Liver (tissue), 9 donors: ENCODE measurements around the gene ATP11B. TPM values are rescaled to one million over a fixed set of nuclear protein-coding genes. Genes with fewer than 3 reads are reported as not detected.

Experiments
- DNase-seq: peaks from one replicate; pipeline ENCODE4 v3.0.0-alpha.2; 2017; ENCODE audit warnings: low spot score
- H3K27ac ChIP-seq, 2 donors: one replicate each; pipeline ENCODE4 v1.7.0; 2013; ENCODE audit warnings: inconsistent platforms in 2 of 2, low read length in 2 of 2, control low read depth in 1 of 2, low read depth in 1 of 2, mild to moderate bottlenecking in 1 of 2
- H3K27me3 ChIP-seq, 4 donors: one replicate each; pipeline versions ENCODE4 v1.6.1 to v1.7.0; 2013; ENCODE audit warnings: low read length in 3 of 4, inconsistent platforms in 1 of 4, mild to moderate bottlenecking in 1 of 4, moderate library complexity in 1 of 4; ENCODE audit not compliant: control insufficient read depth in 4 of 4, insufficient read depth in 4 of 4
- H3K36me3 ChIP-seq, 4 donors: one replicate each; pipeline versions ENCODE4 v1.6.1 to v1.7.0; 2013; ENCODE audit warnings: low read length in 3 of 4, mild to moderate bottlenecking in 3 of 4, low read depth in 1 of 4, moderate library complexity in 1 of 4; ENCODE audit not compliant: control insufficient read depth in 4 of 4, insufficient read depth in 3 of 4
- H3K4me1 ChIP-seq, 4 donors: one replicate each; pipeline versions ENCODE4 v1.6.1 to v1.7.0; 2013; ENCODE audit warnings: low read length in 3 of 4, mild to moderate bottlenecking in 3 of 4, moderate library complexity in 1 of 4; ENCODE audit not compliant: control insufficient read depth in 4 of 4, insufficient read depth in 4 of 4
- H3K4me3 ChIP-seq, 3 donors: one replicate each; pipeline versions ENCODE4 v1.6.1 to v1.7.0; 2013; ENCODE audit warnings: low read length in 3 of 3, control low read depth in 1 of 3, low read depth in 1 of 3, mild to moderate bottlenecking in 1 of 3
- H3K9ac ChIP-seq, 2 donors: one replicate each; pipeline ENCODE4 v1.7.0; 2013; ENCODE audit warnings: low read length in 2 of 2, mild to moderate bottlenecking in 2 of 2, moderate library complexity in 2 of 2, control low read depth in 1 of 2, low read depth in 1 of 2
- H3K9me3 ChIP-seq, 4 donors: one replicate each; pipeline versions ENCODE4 v1.6.1 to v1.7.0; 2013; ENCODE audit warnings: low read length in 3 of 4; ENCODE audit not compliant: control insufficient read depth in 4 of 4
- EGR1 ChIP-seq, 2 donors: IDR thresholded peaks; 2 replicates each; pipeline ENCODE4 v1.6.1; 2016 to 2018; ENCODE audit warnings: antibody characterized with exemption in 2 of 2, low read depth in 2 of 2
- FOXA2 ChIP-seq: IDR thresholded peaks from 2 replicates; pipeline ENCODE4 v1.6.1; 2016; ENCODE audit warnings: antibody characterized with exemption
- GABPA ChIP-seq, 2 donors: IDR thresholded peaks in 1 of 2; conservative IDR thresholded peaks in 1 of 2; 2 replicates each; pipeline ENCODE4 v1.6.1; 2016; ENCODE audit warnings: antibody characterized with exemption in 2 of 2, mild to moderate bottlenecking in 1 of 2, moderate library complexity in 1 of 2
- JUND ChIP-seq, 2 donors: IDR thresholded peaks; 2 replicates each; pipeline ENCODE4 v1.6.1; 2016; ENCODE audit warnings: antibody characterized with exemption in 2 of 2
- MAX ChIP-seq: IDR thresholded peaks from 2 replicates; pipeline ENCODE4 v1.6.1; 2016; ENCODE audit warnings: antibody characterized with exemption
- NR2F2 ChIP-seq: IDR thresholded peaks from 2 replicates; pipeline ENCODE4 v1.6.1; 2016; ENCODE audit warnings: antibody characterized with exemption
- RAD21 ChIP-seq, 2 donors: IDR thresholded peaks; 2 replicates each; pipeline ENCODE4 v1.6.1; 2016; ENCODE audit warnings: antibody characterized with exemption in 2 of 2, mild to moderate bottlenecking in 2 of 2
- RXRA ChIP-seq, 2 donors: IDR thresholded peaks; 2 replicates each; pipeline ENCODE4 v1.6.1; 2017 to 2018; ENCODE audit warnings: antibody characterized with exemption in 2 of 2, mild to moderate bottlenecking in 1 of 2
- TAF1 ChIP-seq: conservative IDR thresholded peaks from 2 replicates; pipeline ENCODE4 v1.6.1; 2016; ENCODE audit warnings: antibody characterized with exemption, mild to moderate bottlenecking
- YY1 ChIP-seq: IDR thresholded peaks from 2 replicates; pipeline ENCODE4 v1.6.1; 2016; ENCODE audit warnings: antibody characterized with exemption, mild to moderate bottlenecking
- WGBS: extraction: QIAGEN DNeasy Blood & Tissue Kit; methylation state at CpG from one replicate; pipeline ENCODE4 v1.1.7; 2013; 5-methylcytosine and 5-hydroxymethylcytosine counted together
- polyA plus RNA-seq, 2 donors: library from polyadenylated mRNA; stranded (reverse) in 1 of 2; unstranded in 1 of 2; fragments of 200-250 nt in 1 of 2; fragments of >200 nt in 1 of 2; fragmentation: Nextera tagmentation in 1 of 2; extraction: Ambion mirVana in 1 of 2; gene quantifications; one replicate each; pipeline versions ENCODE4 v1.2.1 to v1.2.3, GENCODE V29; 2013 to 2015
- total RNA-seq, 2 donors: library from RNA; depleted of rRNA; stranded (reverse); fragments of >200 nt; gene quantifications; one replicate each; pipeline ENCODE4 v1.2.3, GENCODE V29; 2014
- TF ChIP-seq, protein P1 (sequence below): IDR thresholded peaks from 2 replicates; pipeline ENCODE4 v1.6.1; 2016; ENCODE audit warnings: antibody characterized with exemption
- TF ChIP-seq, protein P2 (sequence below): IDR thresholded peaks from 2 replicates; pipeline ENCODE4 v1.6.1; 2016; ENCODE audit warnings: antibody characterized with exemption, mild to moderate bottlenecking
- TF ChIP-seq, protein P3 (sequence below): IDR thresholded peaks from 2 replicates; pipeline ENCODE4 v1.6.1; 2016; ENCODE audit warnings: antibody characterized with exemption
- donor health status: healthy.
- donor health status: healthy.
- donor health status: healthy.
- donor health status: healthy.
- donor health status: healthy.

ATP11B gene
- total RNA-seq (10 to 100 TPM; 30.5 to 49.6 TPM), polyA plus RNA-seq (1 to 10 TPM; 5.9 to 7.6 TPM)

DNA sequence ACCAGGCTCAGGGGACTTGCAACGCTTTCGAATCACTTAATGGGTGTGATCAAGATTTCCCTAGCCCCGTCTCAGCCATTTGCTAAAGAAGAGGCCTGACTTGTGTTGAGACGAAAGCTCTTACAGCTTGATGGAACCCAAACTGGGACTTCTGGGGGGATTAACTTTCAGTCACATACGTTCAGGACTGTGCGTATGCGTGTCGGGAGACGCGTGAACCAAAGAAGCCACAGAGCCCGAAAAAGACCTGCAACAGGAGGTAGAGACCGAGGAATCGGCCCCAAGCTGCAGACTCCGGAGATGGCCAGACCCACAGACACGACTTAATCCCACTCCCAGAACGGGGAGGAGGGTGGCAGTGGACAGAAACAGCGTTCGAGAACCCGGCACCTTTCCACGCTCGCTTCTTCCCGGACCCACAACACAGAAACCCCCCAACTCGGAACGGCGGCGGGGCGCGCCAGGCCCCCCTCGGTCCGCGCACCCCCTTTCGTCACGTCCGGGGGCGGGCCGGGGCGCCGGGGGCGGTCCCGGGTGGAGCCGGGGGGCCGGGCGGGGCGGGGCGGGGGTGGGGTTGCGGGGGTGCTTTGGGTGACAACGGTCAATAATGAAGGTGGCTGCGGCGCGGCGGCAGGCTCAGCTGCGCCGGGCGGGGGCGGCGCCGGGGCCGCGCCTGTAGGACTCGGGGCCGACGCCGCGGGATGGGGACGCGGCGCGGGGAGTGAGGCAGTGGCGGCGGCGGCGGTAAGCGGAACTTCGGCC is at the start of gene ATP11B:
Gene ATP11B, plus strand, starts transcription at position 604 of the 762 bp plus-strand sequence. CDS start 256 bp downstream, outside the sequence.
- Histone ChIP-seq H3K9ac (peak within 1 kb of the TSS; percentile 86 to 90), H3K4me1 (peaks cover 3 to 18% (median 5%) of the 10 kb centered on the region in 4 donors), H3K27me3 (no peaks in the 10 kb centered on the region), H3K27ac (peak within 1 kb of the TSS; percentile 92 to 95), H3K9me3 (no peaks in the 10 kb centered on the region), H3K36me3 (no peaks in the 10 kb centered on the region), H3K4me3 (peak within 1 kb of the TSS; percentile 88 to 94 (median 93))
- under 1% methylated on average over 74 of the region's 74 CpGs for WGBS
- TF ChIP-seq RAD21 (IDR thresholded peaks at IDR 0.05) (peak in 1 of 2 donors; percentile 18), JUND (IDR thresholded peaks at IDR 0.05) (no peak), GABPA (IDR thresholded peaks at IDR 0.05 in 1 of 2, conservative IDR thresholded peaks at IDR 0.05 in 1 of 2) (peak; percentile 40 to 76), YY1 (peak; percentile 70)
- peak; percentile 88 for DNase-seq

GRCh38 chr3:182746959-182747358 is 46.3 kb upstream of the ATP11B start:
- H3K9ac ChIP-seq = no peak overlapping the region
- H3K9me3 ChIP-seq = peaks cover 0 to under 1% (median 0%) of the 10 kb centered on the region in 4 donors
- DNase-seq = no peak
- H3K4me1 ChIP-seq = no peaks in the 10 kb centered on the region
- H3K4me3 ChIP-seq = no peak overlapping the region
- H3K36me3 ChIP-seq = no peaks in the 10 kb centered on the region
- TF ChIP-seq FOXA2 (no peak), JUND (IDR thresholded peaks at IDR 0.05) (no peak), NR2F2 (no peak), GABPA (IDR thresholded peaks at IDR 0.05 in 1 of 2, conservative IDR thresholded peaks at IDR 0.05 in 1 of 2) (no peak), TAF1 (no peak), EGR1 (IDR thresholded peaks at IDR 0.05; ENCODE audit: low read depth in 2 of 2) (no peak), MAX (no peak), RXRA (IDR thresholded peaks at IDR 0.05) (no peak)
- TF ChIP-seq, protein P1, sequence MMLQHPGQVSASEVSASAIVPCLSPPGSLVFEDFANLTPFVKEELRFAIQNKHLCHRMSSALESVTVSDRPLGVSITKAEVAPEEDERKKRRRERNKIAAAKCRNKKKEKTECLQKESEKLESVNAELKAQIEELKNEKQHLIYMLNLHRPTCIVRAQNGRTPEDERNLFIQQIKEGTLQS = no peak
- TF ChIP-seq, protein P2, sequence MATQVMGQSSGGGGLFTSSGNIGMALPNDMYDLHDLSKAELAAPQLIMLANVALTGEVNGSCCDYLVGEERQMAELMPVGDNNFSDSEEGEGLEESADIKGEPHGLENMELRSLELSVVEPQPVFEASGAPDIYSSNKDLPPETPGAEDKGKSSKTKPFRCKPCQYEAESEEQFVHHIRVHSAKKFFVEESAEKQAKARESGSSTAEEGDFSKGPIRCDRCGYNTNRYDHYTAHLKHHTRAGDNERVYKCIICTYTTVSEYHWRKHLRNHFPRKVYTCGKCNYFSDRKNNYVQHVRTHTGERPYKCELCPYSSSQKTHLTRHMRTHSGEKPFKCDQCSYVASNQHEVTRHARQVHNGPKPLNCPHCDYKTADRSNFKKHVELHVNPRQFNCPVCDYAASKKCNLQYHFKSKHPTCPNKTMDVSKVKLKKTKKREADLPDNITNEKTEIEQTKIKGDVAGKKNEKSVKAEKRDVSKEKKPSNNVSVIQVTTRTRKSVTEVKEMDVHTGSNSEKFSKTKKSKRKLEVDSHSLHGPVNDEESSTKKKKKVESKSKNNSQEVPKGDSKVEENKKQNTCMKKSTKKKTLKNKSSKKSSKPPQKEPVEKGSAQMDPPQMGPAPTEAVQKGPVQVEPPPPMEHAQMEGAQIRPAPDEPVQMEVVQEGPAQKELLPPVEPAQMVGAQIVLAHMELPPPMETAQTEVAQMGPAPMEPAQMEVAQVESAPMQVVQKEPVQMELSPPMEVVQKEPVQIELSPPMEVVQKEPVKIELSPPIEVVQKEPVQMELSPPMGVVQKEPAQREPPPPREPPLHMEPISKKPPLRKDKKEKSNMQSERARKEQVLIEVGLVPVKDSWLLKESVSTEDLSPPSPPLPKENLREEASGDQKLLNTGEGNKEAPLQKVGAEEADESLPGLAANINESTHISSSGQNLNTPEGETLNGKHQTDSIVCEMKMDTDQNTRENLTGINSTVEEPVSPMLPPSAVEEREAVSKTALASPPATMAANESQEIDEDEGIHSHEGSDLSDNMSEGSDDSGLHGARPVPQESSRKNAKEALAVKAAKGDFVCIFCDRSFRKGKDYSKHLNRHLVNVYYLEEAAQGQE = no peak
- TF ChIP-seq, protein P3, sequence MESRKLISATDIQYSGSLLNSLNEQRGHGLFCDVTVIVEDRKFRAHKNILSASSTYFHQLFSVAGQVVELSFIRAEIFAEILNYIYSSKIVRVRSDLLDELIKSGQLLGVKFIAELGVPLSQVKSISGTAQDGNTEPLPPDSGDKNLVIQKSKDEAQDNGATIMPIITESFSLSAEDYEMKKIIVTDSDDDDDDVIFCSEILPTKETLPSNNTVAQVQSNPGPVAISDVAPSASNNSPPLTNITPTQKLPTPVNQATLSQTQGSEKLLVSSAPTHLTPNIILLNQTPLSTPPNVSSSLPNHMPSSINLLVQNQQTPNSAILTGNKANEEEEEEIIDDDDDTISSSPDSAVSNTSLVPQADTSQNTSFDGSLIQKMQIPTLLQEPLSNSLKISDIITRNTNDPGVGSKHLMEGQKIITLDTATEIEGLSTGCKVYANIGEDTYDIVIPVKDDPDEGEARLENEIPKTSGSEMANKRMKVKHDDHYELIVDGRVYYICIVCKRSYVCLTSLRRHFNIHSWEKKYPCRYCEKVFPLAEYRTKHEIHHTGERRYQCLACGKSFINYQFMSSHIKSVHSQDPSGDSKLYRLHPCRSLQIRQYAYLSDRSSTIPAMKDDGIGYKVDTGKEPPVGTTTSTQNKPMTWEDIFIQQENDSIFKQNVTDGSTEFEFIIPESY = no peak
- 49% methylated on average over 3 of the region's 3 CpGs for WGBS
- no peaks in the 10 kb centered on the region for H3K27me3 ChIP-seq
- no peak overlapping the region for H3K27ac ChIP-seq
